ENCODE measurements around the gene HUWE1.
A peak's percentile ranks its signal among the peaks of the same experiment; 100 is the strongest.
"Not testable (repeated sequence)": the region's sequence is repeated elsewhere in the genome, so short reads cannot be mapped to it uniquely, and the experiment has no call there.

Gene HUWE1, protein sequence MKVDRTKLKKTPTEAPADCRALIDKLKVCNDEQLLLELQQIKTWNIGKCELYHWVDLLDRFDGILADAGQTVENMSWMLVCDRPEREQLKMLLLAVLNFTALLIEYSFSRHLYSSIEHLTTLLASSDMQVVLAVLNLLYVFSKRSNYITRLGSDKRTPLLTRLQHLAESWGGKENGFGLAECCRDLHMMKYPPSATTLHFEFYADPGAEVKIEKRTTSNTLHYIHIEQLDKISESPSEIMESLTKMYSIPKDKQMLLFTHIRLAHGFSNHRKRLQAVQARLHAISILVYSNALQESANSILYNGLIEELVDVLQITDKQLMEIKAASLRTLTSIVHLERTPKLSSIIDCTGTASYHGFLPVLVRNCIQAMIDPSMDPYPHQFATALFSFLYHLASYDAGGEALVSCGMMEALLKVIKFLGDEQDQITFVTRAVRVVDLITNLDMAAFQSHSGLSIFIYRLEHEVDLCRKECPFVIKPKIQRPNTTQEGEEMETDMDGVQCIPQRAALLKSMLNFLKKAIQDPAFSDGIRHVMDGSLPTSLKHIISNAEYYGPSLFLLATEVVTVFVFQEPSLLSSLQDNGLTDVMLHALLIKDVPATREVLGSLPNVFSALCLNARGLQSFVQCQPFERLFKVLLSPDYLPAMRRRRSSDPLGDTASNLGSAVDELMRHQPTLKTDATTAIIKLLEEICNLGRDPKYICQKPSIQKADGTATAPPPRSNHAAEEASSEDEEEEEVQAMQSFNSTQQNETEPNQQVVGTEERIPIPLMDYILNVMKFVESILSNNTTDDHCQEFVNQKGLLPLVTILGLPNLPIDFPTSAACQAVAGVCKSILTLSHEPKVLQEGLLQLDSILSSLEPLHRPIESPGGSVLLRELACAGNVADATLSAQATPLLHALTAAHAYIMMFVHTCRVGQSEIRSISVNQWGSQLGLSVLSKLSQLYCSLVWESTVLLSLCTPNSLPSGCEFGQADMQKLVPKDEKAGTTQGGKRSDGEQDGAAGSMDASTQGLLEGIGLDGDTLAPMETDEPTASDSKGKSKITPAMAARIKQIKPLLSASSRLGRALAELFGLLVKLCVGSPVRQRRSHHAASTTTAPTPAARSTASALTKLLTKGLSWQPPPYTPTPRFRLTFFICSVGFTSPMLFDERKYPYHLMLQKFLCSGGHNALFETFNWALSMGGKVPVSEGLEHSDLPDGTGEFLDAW (N-terminal part only)

DNA sequence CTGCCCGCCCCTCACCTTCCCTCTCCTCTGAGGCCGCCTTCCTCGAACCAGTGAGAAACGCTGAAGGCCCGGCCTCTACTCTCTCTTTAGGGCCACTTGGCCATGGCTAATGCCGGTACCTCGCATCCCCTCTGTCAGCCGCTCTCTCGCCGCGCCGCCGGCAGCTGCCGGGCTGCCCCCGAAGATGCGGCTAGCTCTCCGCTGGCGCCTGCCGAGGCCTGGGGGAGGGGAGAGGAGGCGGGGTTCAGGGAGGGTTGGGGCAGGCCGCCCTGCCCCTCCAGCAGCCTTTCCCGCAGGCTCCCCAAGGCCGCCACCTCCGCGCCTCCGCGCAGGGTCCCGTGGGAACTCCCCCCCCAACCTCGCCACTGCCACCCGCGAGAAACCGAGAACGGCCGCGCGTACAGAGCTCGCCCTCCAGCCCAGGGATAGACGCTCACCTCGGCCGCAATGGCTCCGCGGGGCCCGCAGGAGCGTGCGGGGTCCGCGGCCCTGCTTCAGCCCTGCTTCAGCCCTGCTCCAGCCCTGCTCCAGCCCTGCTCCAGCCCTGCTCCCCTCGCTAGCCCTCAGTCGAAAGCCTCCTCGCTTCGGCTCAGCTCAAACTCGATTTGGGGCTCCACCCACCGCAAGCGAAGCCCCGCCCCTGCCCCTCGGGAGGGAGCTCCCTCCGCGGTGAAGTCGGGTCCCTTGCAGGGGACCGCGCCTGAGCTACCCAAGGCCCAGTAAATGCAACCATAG, at the start of gene HUWE1:
Gene HUWE1 (minus strand): TSS at position 569 of the 735 bp plus-strand sequence. CDS start 32,612 bp downstream, outside the sequence.
- DNase-seq, result peak; percentile 80

DNA sequence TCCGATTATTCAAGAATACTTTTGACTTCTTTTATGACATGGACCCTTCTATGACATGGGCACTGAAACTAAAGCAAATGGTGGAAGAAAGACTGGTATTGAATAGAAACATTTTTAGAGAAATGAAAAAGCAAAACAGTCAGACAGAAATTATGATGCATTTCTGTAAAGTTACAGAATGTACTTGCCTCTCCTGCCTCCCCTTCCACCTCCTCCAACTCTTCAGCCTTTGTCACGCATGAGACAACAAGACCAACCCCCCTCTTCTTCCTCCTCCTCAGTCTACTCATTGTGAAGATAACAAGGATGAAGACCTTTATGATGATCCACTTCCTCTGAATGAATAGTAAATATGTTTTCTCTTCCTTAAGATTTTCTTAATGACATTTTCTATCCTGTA, 46.3 kb upstream of the HUWE1 start:
- no peak for DNase-seq

DNA sequence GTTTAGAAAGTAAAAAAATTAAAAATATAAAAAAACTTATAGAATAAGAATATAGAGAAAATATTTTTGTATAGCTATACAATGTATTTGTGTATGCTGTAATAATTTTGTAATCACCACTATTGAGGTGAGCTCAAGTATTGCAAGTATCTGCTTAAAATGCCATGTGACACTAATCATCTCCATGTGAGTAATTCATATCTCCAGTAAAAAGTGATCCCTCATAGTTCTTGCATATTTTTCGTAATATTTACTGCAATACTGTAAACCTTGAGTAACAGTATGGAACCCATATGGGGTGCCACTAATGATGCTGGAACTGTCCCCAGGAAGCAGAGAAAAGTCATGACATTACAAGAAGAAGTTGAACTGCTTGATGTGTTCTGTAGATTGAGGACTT, 43.2 kb upstream of the HUWE1 start:
- DNase-seq, result no peak

DNA sequence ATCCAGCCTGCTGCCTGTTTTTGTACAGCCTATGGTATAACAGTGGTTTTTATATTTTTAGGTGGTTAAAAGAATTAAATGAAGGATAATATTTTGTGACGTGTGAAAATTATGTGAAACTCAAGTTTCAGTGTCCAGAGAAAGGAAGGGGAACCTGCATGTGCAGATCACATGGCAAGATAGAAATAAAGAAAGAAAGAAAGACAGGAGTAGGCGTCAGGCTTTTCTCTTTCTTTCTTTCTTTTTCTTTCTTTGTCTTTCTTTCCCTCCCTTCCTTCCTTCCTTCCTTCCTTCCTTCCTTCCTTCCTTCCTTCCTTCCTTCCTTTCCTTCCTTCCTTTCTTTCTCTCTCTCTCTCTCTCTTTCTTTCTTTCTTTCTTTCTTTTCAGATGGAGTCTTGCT, 42.0 kb upstream of the HUWE1 start:
- DNase-seq, result no peak

DNA sequence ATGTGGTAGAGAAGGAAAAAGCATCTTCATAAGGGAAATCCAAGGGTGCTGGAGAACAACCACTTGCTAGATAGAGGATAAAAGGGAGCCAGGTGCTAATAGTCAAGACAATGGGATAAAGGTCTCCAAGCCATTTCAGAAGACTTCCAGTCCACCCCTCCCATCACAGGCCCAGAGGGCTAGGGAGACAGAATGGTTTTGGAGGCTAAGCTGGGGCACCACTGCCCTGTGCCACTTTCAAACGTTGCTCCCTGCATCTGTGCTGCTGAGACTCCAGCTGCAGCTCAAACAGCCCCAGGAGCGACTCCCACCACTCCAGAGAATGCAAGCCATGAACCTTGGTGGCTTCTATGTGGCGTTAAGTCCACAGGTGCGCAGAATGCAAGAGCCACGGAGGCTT, 38.4 kb upstream of the HUWE1 start:
- DNase-seq, result no peak

DNA sequence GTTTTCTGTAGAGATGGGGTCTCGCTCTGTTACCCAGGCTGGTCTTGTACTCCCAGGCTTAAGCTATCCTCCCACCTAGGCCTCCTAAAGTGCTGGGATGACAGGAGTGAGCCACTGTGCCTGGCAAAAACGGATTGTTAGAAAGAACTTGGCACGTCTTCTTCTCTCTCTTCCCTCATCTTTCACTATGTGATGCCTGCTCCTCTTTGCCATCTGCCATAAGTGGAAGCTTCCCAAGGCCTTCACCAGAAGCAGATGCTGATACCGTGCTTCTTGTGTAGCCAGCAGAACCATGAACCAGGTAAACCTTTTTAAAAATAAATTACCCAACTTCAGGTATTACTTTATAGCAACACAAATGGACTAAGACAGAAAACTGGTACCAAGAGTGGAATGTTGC, 36.9 kb upstream of the HUWE1 start:
- no peak for DNase-seq

DNA sequence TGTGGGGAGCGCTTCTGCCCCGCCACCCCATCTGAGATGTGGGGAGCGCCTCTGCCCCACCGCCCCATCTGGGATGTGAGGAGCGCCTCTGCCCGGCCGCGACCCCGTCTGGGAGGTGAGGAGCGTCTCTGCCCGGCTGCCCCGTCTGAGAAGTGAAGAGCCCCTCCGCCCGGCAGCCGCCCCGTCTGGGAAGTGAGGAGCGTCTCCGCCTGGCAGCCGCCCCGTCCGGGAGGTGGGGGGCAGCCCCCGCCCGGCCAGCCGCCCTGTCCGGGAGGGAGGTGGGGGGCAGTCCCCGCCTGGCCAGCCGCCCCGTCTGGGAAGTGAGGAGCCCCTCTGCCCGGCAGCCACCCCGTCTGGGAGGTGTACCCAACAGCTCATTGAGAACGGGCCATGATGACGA, 35.1 kb upstream of the HUWE1 start:
- not testable (repeated sequence) for DNase-seq

DNA sequence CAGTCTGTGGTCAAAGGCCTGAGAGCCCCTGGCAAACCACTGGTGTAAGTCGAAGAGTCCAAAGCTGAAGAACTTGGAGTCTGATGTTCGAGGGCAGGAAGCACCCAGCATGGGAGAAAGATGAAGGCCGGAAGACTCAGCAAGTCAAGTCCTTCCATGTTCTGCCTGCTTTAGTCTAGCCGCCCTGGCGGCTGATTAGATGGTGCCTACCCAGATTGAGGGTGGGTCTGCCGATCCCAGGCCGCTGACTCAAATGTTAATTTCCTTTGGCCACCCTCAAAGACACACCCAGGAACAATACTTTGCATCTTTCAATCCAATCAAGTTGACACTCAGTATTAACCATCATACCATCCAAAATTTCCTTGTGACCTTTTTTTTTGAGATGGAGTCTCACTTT, 33.1 kb upstream of the HUWE1 start:
- not testable (repeated sequence) for DNase-seq

DNA sequence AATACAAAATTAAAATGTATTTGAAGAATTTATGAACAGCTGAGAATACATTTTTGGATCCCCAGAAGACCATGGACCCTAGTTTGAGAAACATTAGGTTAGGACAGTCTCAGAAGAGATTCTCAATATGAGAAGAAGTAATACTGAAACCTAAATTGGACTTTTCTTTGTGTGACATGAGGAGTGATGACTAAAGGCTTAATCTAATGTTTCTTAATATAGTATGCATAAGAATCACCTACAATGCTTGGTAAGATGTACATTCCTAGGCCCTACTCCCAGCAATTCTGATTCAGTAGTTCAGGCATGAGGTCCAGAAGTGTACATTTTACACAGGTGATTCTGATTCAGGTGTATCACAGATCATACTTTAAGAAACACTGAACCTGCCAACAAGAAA, 31.6 kb upstream of the HUWE1 start:
- no peak for DNase-seq

DNA sequence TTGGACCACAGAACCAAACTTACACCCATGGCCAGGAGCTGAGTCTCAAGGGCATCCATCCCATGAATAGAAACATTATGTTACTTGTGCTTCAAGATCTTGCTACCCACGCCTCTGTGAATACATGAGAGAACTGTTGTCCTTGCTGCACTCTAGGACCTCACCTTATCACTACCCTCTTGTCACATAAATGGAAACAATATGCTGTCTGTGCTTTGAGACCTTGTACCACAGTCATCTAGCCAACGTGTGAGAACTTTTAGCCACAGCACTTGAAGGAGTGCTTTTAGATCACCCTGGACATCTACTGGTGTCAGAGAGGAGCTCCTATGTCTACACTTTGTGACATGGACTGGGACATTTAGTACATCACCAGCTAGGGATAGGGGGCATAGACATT, 30.7 kb upstream of the HUWE1 start:
- no peak for DNase-seq

DNA sequence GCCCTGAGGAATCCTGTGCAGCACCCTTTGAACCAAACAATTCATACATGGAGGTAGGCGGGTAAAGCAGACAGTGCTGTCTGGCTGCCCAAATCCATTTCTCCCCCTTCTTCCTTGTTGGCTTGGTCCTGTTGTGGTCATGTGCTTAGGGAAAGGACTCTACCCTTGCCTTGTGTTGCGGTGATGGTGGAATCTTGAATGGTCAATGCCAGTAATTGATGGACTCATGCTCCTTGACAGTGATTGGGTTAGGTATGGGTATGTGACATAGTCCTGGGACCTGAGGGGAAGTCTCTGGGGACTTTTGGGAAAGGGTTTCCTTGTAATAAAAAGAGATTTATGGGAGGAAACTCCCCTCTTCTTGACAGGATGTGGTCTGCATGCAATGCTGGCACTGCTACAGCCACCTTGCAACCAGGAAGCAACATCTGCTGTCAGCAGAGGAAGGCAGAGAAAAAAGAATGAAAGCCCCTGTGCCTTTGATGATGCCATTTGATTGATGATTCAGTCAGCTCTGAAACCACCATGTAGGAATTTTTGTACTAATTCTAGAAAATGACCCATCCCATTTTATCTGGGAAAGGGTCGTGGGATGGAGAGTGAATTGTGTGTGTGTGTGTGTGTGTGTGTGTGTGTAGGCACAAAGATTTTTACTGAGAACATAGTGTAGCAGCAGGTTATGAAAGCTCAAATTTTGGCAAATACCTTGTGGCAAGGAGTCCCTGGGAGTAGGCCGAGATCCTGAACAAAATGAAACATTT, 30.0 kb upstream of the HUWE1 start:
- peak; percentile 37 for DNase-seq

DNA sequence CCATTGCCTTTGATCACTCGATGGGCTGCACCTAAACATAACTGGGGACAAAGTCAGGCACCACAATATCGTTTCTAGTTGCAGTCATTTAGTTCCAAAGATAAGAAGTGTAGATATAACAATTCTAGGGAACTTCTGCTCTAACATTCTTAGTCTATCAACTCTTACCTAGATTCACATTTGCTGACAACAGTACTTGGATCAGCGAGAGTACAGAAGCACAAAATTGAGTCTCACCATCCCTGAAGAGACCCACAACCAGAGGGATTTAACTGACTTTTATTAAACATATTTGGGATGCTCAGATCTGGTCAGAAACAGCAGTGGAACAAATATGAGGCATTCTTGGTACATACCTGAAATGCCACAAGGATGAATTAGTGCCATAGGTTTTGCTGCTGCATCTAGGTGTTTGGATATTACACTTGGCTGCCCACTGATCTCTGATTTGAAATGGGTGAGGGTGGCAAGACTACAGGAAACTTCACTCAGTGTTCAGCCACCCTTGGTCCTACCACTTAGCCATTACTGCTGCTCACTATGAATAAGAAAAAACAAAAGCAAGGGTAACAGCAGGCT, 28.9 kb upstream of the HUWE1 start:
- DNase-seq, result no peak

DNA sequence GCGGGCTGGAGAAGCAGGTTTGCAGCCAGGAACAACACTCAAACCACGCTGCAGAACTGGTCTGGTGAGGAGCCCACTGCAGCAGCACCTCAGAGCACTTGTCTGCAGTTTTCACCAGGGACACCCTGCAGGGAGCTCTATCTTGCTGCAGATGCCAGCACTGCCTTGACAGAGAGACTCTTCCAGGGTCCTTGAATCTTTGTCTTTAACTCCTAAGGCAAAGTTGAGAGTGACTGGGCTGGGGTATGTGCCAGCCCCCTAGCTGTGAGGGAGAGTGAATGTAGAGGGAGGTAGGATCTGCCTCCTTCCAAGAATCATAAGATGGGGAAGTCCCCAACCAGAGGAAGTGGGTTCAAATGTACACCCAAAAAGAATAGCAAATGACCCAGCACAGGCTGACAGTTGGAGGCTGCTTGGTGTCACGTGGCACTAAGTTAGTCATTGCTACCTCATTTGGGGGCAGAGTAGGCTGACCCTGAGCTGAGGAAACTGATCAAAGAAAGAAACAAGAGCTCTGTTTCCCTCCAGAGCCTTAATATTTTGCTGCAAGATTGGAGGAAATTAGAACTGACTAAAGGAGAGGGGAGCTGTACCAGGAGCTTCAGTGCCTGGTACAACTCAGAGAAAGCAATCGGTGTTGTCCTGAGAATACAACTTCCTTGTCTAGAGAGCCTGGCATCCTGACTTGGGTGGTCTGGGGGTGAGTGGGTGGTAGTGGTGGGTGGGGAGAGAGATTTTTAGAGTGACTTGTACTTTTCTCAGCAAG, 28.2 kb upstream of the HUWE1 start:
- peak; percentile 48 for DNase-seq

DNA sequence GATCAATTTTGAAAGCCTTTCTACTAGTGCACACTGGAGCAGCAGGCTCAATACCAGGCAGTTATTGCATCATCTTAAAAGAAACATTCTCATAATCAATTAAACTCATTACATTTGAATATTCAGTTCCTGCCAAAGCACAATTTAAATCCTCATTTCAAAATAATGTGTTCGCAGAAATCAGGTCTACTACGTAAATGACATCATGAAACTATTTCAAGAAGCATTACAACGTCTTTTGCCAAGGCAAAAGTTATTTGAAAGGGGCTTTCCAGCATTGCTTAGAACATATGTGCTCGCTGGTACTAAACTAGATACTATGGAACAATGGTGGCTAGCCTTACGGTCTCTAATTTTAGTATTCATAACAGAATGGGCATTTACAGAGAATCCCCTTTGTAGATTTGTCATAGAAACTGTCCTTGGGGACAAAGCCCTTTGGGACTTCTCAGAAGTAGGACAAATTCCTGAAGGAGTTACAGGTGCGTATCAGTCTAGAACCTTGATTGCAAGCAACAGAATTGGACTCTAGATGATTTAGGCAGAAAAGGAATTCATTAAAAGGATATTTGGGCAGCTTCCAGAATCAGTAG, 27.6 kb upstream of the HUWE1 start:
- DNase-seq, result no peak

DNA sequence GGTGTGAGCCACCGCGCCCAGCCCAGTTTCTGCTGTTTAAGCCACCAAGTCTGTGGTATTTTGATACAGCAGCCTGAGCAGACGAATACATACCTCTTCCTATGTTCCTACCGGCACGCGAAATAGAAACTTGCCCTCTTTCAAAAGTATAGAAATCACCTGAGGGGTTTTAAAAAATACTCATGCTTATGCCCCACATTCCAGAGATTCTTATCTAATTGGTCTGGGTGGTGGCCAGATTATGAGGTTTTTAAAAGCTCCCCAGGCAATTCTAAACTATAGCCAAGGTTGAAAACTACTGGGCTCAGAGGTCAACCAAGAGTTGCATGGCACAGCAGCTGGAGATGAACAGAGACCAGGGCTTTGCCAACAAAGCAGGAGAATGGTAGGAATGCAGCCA, 24.9 kb upstream of the HUWE1 start:
- DNase-seq, result no peak

DNA sequence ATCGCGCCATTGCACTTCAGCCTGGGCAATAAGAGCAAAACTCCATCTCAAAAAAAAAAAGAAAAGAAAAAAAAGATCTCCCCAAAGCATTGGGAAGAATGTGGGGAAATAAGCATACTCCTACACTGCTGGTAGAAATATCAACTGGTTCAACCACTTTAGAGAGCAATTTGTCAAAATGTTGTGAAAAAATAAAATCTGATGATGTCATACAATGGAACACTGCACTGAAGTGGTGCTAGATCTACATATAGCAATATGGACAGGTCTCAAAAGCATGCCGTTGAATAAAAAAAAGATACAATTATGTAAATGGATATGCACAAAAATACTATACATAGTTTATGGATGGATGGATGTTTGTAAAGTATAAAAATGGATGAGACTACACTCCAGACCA, 18.3 kb upstream of the HUWE1 start:
- DNase-seq, result no peak

DNA sequence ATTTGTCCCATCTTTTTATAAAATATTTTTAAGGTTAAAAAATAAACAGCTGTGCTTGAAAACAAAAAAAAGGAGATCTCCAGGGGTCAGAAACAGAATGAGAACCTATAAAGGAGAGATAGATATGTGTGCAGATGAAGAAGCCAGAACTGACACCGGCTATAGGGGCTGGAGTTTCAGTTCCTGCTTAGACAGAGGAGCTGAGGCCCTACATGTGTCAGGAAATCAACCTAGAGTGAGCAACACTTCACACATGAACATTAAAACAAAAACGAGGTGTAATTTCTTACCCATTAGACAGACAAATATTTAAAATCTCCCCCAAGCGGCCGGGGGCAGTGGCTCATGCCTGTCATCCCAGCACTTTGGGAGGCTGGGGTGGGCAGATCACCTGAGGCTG, 17.8 kb upstream of the HUWE1 start:
- no peak for DNase-seq

DNA sequence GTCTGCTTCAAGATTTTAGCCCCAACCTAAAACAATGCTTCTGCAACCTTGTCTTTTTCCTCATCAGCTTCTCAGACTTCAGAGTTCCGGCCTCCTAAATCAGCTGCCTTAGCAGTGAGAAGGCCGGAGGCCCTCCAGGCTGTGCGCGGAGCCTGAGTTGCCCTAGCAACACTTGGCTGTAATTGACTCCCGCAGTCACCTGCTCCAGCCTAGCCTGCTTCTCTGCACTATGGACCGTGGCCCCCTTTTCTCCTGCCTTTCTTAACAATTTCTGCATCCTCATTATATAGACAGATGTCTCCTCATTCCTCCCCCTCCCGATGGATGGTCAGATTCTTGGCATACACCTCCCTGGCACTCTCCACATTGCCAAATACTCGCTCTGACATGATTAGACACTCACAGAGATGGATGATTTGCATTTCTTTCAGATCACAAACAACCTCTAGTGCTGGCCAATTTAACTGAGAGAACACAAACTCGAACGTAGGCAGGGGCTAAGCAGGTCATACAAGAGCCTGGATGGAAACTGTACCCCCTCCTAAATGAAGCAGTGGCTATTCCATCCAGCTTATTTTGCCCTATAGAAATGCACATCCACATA, 9.5 kb upstream of the HUWE1 start:
- no peak for DNase-seq

DNA sequence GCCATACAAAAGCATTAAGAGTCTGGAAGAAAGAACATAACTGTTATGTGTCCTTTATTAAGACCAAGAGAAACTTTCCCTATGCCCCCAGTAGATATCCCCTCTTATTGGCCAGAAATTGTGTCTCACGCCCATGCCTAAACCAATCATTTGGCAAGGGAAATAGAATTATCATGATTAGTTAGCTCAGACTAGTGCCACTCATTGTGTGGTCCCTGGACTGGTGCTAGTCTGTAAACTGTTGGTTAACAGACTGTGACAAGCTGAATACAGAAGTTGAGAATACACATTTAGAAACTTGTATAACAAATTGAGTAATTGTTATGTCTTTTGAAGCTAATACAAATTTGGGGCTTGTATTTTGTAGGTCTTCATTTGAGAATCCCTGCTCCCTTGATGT, 8.1 kb upstream of the HUWE1 start:
- no peak for DNase-seq

DNA sequence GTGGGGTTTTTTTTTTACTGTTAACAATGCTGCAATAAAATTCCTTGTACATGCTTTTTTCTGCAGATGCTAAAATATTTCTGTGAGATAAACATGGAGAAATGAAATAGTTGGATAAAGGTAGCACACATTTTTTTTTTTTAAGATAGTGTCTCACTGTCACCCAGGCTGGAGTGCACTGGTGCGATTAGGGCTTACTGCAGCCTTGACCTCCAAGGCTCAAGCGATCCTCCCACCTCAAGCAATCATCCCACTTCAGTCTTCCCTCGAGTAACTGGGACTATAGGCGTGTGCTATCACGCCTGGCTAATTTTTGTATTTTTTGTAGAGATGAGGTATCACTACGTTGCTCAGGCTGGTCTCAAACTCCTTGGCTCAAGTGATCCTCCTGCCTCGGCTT, 1.8 kb upstream of the HUWE1 start:
- DNase-seq, result no peak
